ENCODE measurements around the gene TMEM258. TPM values are rescaled to one million over a fixed set of nuclear protein-coding genes. Genes with fewer than 3 reads are reported as not detected.

TMEM258 gene
- total and polyA plus RNA-seq, 8 donors = 69.8 to 171 (median 94.4) TPM

- Histone ChIP-seq H3K4me1 (peaks cover 0 to 2% (median 0%) of the 10 kb centered on the region in 3 donors), H3K9me3 (no peaks in the 10 kb centered on the region), H3K27ac (peak overlapping the region in 1 of 4 donors; percentile 4), H3K27me3 (no peaks in the 10 kb centered on the region), H3K36me3 (no peaks in the 10 kb centered on the region), H3K4me3 (no peak overlapping the region)
- 93 to 95% methylated on average over 12 of the region's 12 CpGs for WGBS, 2 donors
- TF ChIP-seq CTCF (IDR thresholded peaks at IDR 0.05) = no peak
- intact Hi-C loops (cut with DNase I) = no loop called here
- DNase-seq = peak in 1 of 6 donors; percentile 13
- no peak for FAIRE-seq
- no peak for ATAC-seq
These were observed 41.5 kb upstream of the TMEM258 start for GRCh38 chr11:61833926-61834277.

GRCh38 chr11:61833471-61833870 is 41.1 kb upstream of the TMEM258 start:
- Histone ChIP-seq H3K36me3 (no peaks in the 10 kb centered on the region), H3K27me3 (no peaks in the 10 kb centered on the region), H3K4me1 (peaks cover 0 to 2% (median under 1%) of the 10 kb centered on the region in 3 donors), H3K4me3 (no peak overlapping the region), H3K9me3 (no peaks in the 10 kb centered on the region), H3K27ac (no peak overlapping the region)
- FAIRE-seq = no peak
- ATAC-seq = no peak
- intact Hi-C loops (cut with DNase I) = no loop called here
- 78% methylated on average over 11 of the region's 11 CpGs for WGBS, 2 donors
- TF ChIP-seq CTCF (IDR thresholded peaks at IDR 0.05) = no peak
- DNase-seq = peak in 2 of 6 donors; percentile 0 to 10

- no peak for TF ChIP-seq CTCF (IDR thresholded peaks at IDR 0.05)
These were observed 40.4 kb upstream of the TMEM258 start for GRCh38 chr11:61832754-61833153.

GRCh38 chr11:61832207-61832606 is 39.8 kb upstream of the TMEM258 start:
- H3K27ac ChIP-seq = no peak overlapping the region
- intact Hi-C loops (cut with DNase I) = no loop called here
- FAIRE-seq (no peak), DNase-seq (no peak), ATAC-seq (no peak)
- TF ChIP-seq CTCF (IDR thresholded peaks at IDR 0.05) = no peak
- no peaks in the 10 kb centered on the region for H3K36me3 ChIP-seq
- 95% methylated on average over 4 of the region's 4 CpGs for WGBS, 2 donors
- H3K27me3 ChIP-seq = no peaks in the 10 kb centered on the region
- no peaks in the 10 kb centered on the region for H3K9me3 ChIP-seq
- peaks cover 0 to 5% (median 2%) of the 10 kb centered on the region in 3 donors for H3K4me1 ChIP-seq
- H3K4me3 ChIP-seq = no peak overlapping the region

More at GRCh38 chr11:61832754-61833153, 40.4 kb upstream of the TMEM258 start:
- H3K36me3 ChIP-seq = no peaks in the 10 kb centered on the region
- ATAC-seq (no peak), FAIRE-seq (no peak), DNase-seq (peak in 1 of 6 donors; percentile 38)
- H3K9me3 ChIP-seq = no peaks in the 10 kb centered on the region
- WGBS, 2 donors = 54 to 57% methylated on average over 7 of the region's 7 CpGs
- H3K27me3 ChIP-seq = no peaks in the 10 kb centered on the region
- no peak overlapping the region for H3K4me3 ChIP-seq
- intact Hi-C loops (cut with DNase I) = no loop called here
- H3K27ac ChIP-seq = no peak overlapping the region
- H3K4me1 ChIP-seq = peaks cover 0 to 5% (median 2%) of the 10 kb centered on the region in 3 donors

- Histone ChIP-seq H3K36me3 (no peaks in the 10 kb centered on the region), H3K4me1 (peaks cover 0 to 5% (median 2%) of the 10 kb centered on the region in 3 donors), H3K9me3 (no peaks in the 10 kb centered on the region), H3K27ac (no peak overlapping the region), H3K4me3 (no peak overlapping the region), H3K27me3 (no peaks in the 10 kb centered on the region)
- FAIRE-seq = no peak
- ATAC-seq = no peak
- WGBS, 2 donors = 68 to 70% methylated on average over 8 of the region's 8 CpGs
- intact Hi-C loops (cut with DNase I) = no loop called here
- no peak for DNase-seq
- no peak for TF ChIP-seq CTCF (IDR thresholded peaks at IDR 0.05)
These were observed 38.1 kb upstream of the TMEM258 start for GRCh38 chr11:61830237-61831105.

Data from pancreas (tissue), 10 donors.